Lower leg skin (tissue), 4 donors: ENCODE data around the gene DEPDC1B. TPM values are rescaled to one million over a fixed set of nuclear protein-coding genes. Genes with fewer than 3 reads are reported as not detected.
"Not testable (repeated sequence)": the region's sequence is repeated elsewhere in the genome, so short reads cannot be mapped to it uniquely, and the experiment has no call there.

Source experiments
- DNase-seq, 2 donors: peaks; one replicate each; pipeline ENCODE4 v3.0.0-alpha.2; 2019; ENCODE audit warnings: low spot score in 2 of 2
- H3K4me3 ChIP-seq: fragments of 200-600 bp; sonication (generic); 2 replicates; pipeline ENCODE4 v1.5.1; 2017; ENCODE audit warnings: mild to moderate bottlenecking, low read depth; ENCODE audit not compliant: poor library complexity, severe bottlenecking
- CTCF ChIP-seq, 3 donors: fragments of 450-650 bp; IDR thresholded peaks; one replicate each; pipeline ENCODE4 v1.5.1; 2016; ENCODE audit warnings: antibody characterized with exemption in 3 of 3, mild to moderate bottlenecking in 3 of 3, moderate library complexity in 2 of 3
- POLR2A ChIP-seq, 2 donors: fragments of 450-650 bp; IDR thresholded peaks; one replicate each; pipeline ENCODE4 v1.6.1; 2016 to 2017; ENCODE audit warnings: antibody characterized with exemption in 2 of 2, mild to moderate bottlenecking in 1 of 2, moderate library complexity in 1 of 2
- WGBS, 2 donors: methylation state at CpG; one replicate each; pipeline ENCODE4 v1.1.5; 2018; 5-methylcytosine and 5-hydroxymethylcytosine counted together
- intact Hi-C: fragments of 100-400 bp; cut with DNase I; formaldehyde crosslinking; loops from one replicate; pipeline ENCODE4 v1.15.0; 2023; ENCODE audit warnings: low total_unique reads
- total RNA-seq, 4 donors: library from RNA; depleted of rRNA; stranded (reverse); fragments of >200 nt; gene quantifications; one replicate each; pipeline ENCODE4 v1.1.0, GENCODE V29; 2016

DEPDC1B gene
- total RNA-seq, 4 donors from 2014 or later: 0.13 to 2.9 (median 1.3) TPM

GRCh38 chr5:60583616-60584015 lies 116.3 kb downstream of the DEPDC1B start:
- DNase-seq: no peak
- H3K4me3 ChIP-seq: no peak overlapping the region
- intact Hi-C loops: no loop called here
- TF ChIP-seq CTCF (IDR thresholded peaks at IDR 0.05) (no peak), POLR2A (IDR thresholded peaks at IDR 0.05) (no peak)

- DNase-seq: no peak
- intact Hi-C loops: no loop called here
- 74 to 87% methylated on average over 3 of the region's 3 CpGs for WGBS, 2 donors
- no peak for TF ChIP-seq POLR2A (IDR thresholded peaks at IDR 0.05)
- TF ChIP-seq CTCF (IDR thresholded peaks at IDR 0.05): no peak
- no peak overlapping the region for H3K4me3 ChIP-seq
Measured at GRCh38 chr5:60578315-60578714, 121.7 kb downstream of the DEPDC1B start.

- DNase-seq: no peak
- H3K4me3 ChIP-seq: no peak overlapping the region
- 93 to 96% methylated on average over 1 of the region's 1 CpG for WGBS, 2 donors
- TF ChIP-seq POLR2A (IDR thresholded peaks at IDR 0.05) (no peak), CTCF (IDR thresholded peaks at IDR 0.05) (no peak)
- intact Hi-C loops: no loop called here
Measured at GRCh38 chr5:60577116-60577515, 122.8 kb downstream of the DEPDC1B start.

- WGBS, 2 donors: 88 to 92% methylated on average over 2 of the region's 2 CpGs
- intact Hi-C loops: no loop called here
- no peak overlapping the region for H3K4me3 ChIP-seq
- no peak for DNase-seq
- no peak for TF ChIP-seq POLR2A (IDR thresholded peaks at IDR 0.05)
Measured at GRCh38 chr5:60576425-60576824, 123.5 kb downstream of the DEPDC1B start.

DNA sequence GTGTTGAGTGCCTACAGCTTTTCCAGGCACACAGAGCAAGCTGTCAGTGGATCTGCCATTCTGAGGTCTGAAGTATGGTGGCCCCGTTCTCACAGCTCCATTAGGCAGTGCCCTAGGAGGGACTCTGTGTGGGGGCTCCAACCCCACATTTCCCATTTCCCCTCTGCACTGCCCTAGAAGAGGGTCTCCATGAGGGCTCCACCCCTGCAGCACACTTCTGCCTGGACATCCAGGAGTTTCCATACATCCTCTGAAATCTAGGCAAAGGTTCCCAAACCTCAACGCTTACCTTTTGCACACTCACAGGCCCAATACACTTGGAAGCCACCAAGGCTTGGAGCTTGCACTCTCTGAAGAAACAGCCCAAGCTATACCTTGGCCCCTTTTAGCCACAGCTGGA lies 131.3 kb downstream of the DEPDC1B start:
- no peak overlapping the region for H3K4me3 ChIP-seq
- WGBS, 2 donors: 86 to 94% methylated on average over 2 of the region's 2 CpGs
- intact Hi-C loops: no loop called here
- DNase-seq: no peak
- TF ChIP-seq POLR2A (IDR thresholded peaks at IDR 0.05): no peak

GRCh38 chr5:60563696-60564324 lies 136.2 kb downstream of the DEPDC1B start:
- TF ChIP-seq CTCF (IDR thresholded peaks at IDR 0.05): no peak
- TF ChIP-seq POLR2A (IDR thresholded peaks at IDR 0.05): no peak

GRCh38 chr5:60553291-60553690 lies 146.7 kb downstream of the DEPDC1B start:
- H3K4me3 ChIP-seq, intact Hi-C loops, DNase-seq: not testable (repeated sequence)
- 91 to 97% methylated on average over 2 of the region's 2 CpGs for whole genome bisulfite sequencing, 2 donors

More at GRCh38 chr5:60563696-60564324, 136.2 kb downstream of the DEPDC1B start:
- no peak for DNase-seq
- H3K4me3 ChIP-seq: no peak overlapping the region
- 93 to 94% methylated on average over 13 of the region's 13 CpGs for WGBS, 2 donors
- intact Hi-C loops: no loop called here
